K562 (cell line): ENCODE data around the gene MPHOSPH8. TPM values are rescaled to one million over a fixed set of nuclear protein-coding genes. Genes with fewer than 3 reads are reported as not detected.

Experiments
- ATAC-seq: fragments of 200-7000 bp; cut with Tn5 transposase; 3 replicates; pipeline ENCODE4 v1.9.1; 2020; ENCODE audit warnings: moderate library complexity
- BruUV-seq: library from RNA; stranded (reverse); fragments of 400-500 nt; replicated peaks from 2 replicates; lab custom pipeline; 2021; lab: Mats Ljungman, UMichigan
- CTCF ChIA-PET: fragments of 300-600 bp; formaldehyde crosslinking; extraction: SDS; loops from one replicate; lab custom pipeline; 2021; ENCODE audit warnings: low intra/inter-chr PET ratio; lab: Yijun Ruan, JAX
- POLR2A ChIA-PET: fragments of 300-600, 350-650 bp; sonication (Branson Sonifier 250); formaldehyde crosslinking; extraction: SDS; loops from one replicate; lab custom pipeline; 2021; ENCODE audit warnings: antibody characterized with exemption, inconsistent platforms; lab: Yijun Ruan, JAX
- DNase-seq, 4 experiments: peaks; one replicate each; pipeline versions ENCODE4 v3.0.0 to v3.0.0-alpha.2; 2011 to 2018; ENCODE audit warnings: low spot score in 3 of 4, mixed read lengths in 3 of 4; ENCODE audit errors: extremely low read depth in 1 of 4
- FAIRE-seq: peaks from 2 replicates; lab custom pipeline; 2011; peaks lifted over from hg19 to GRCh38; lab: Jason Lieb, UNC
- H2AFZ ChIP-seq: 2 replicates; pipeline ENCODE4 v1.6.0; 2011; ENCODE audit warnings: low read depth, low read length, control low read depth, inconsistent platforms
- H3K27ac ChIP-seq: fragments of 200-600 bp; 3 replicates; pipeline ENCODE4 v1.8.0; 2011; ENCODE audit warnings: low read depth, mild to moderate bottlenecking, control low read depth, inconsistent platforms, low read length, moderate library complexity, mixed read lengths; ENCODE audit errors: extremely low read depth
- H3K27me3 ChIP-seq, 2 experiments: fragments of 300-600 bp in 1 of 2; 2 replicates in 1 of 2; 3 replicates in 1 of 2; pipeline versions ENCODE4 v1.6.0 to v1.8.0; 2011; ENCODE audit warnings: inconsistent platforms in 2 of 2, low read length in 2 of 2, mild to moderate bottlenecking in 1 of 2, mixed read lengths in 1 of 2, moderate library complexity in 1 of 2; ENCODE audit not compliant: control insufficient read depth in 2 of 2, insufficient read depth in 2 of 2
- H3K36me3 ChIP-seq: fragments of 300-600 bp; 3 replicates; pipeline ENCODE4 v1.8.0; 2011; ENCODE audit warnings: mild to moderate bottlenecking, low read length, inconsistent platforms; ENCODE audit not compliant: control insufficient read depth, insufficient read depth
- H3K4me1 ChIP-seq, 2 experiments: fragments of 200-600 bp in 1 of 2; replicated peaks in 1 of 2; 2 replicates in 1 of 2; 3 replicates in 1 of 2; pipeline versions ENCODE4 v1.5.1 to v1.8.0; 2011; ENCODE audit warnings: inconsistent platforms in 2 of 2, low read length in 2 of 2, mild to moderate bottlenecking in 1 of 2, mixed read lengths in 1 of 2, moderate library complexity in 1 of 2; ENCODE audit not compliant: control insufficient read depth in 2 of 2, insufficient read depth in 2 of 2
- H3K4me2 ChIP-seq: 2 replicates; pipeline ENCODE4 v1.6.1; 2011; ENCODE audit warnings: low read length, control low read depth, inconsistent platforms, mixed read lengths; ENCODE audit not compliant: insufficient read depth
- H3K4me3 ChIP-seq: fragments of 200-600 bp; sonication (generic), shearing (Covaris generic); 2 replicates; pipeline ENCODE4 v1.5.1; 2016; ENCODE audit warnings: control low read depth, inconsistent platforms
- H3K79me2 ChIP-seq: fragments of 200-600 bp; 3 replicates; pipeline ENCODE4 v1.8.0; 2011; ENCODE audit warnings: low read length, inconsistent platforms; ENCODE audit not compliant: control insufficient read depth, insufficient read depth
- H3K9ac ChIP-seq, 2 experiments: 2 replicates each; pipeline versions ENCODE4 v1.6.0 to v1.6.1; 2011; ENCODE audit warnings: low read depth in 2 of 2, low read length in 2 of 2, control low read depth in 1 of 2, inconsistent platforms in 1 of 2, mild to moderate bottlenecking in 1 of 2, mixed read lengths in 1 of 2; ENCODE audit not compliant: insufficient read depth in 1 of 2
- H3K9me1 ChIP-seq: one replicate; pipeline ENCODE4 v1.6.0; 2011; ENCODE audit warnings: inconsistent platforms, mild to moderate bottlenecking, low read length, moderate library complexity; ENCODE audit not compliant: control insufficient read depth, insufficient read depth
- H3K9me3 ChIP-seq: replicated peaks from 2 replicates; pipeline ENCODE4 v1.5.1; 2011; ENCODE audit warnings: low read depth, low read length, inconsistent platforms; ENCODE audit not compliant: control insufficient read depth, insufficient read depth
- H4K20me1 ChIP-seq: replicated peaks from 2 replicates; pipeline ENCODE4 v1.6.1; 2011; ENCODE audit warnings: low read length, inconsistent platforms, mixed read lengths; ENCODE audit not compliant: control insufficient read depth, insufficient read depth
- BHLHE40 ChIP-seq: IDR thresholded peaks from 2 replicates; pipeline ENCODE4 v1.6.1; 2011; ENCODE audit warnings: low read length, improper control_type of control experiment
- CTCF ChIP-seq, 3 experiments: IDR thresholded peaks in 2 of 3; conservative IDR thresholded peaks in 1 of 3; 2 replicates each; pipeline ENCODE4 v1.5.1; 2011 to 2012; ENCODE audit warnings: low read length in 3 of 3, mild to moderate bottlenecking in 3 of 3, control low read depth in 2 of 3, improper control_type of control experiment in 1 of 3, inconsistent platforms in 1 of 3, low read depth in 1 of 3, mixed read lengths in 1 of 3, moderate library complexity in 1 of 3; ENCODE audit not compliant: insufficient read depth in 2 of 3
- KDM4B ChIP-seq, 2 experiments: fragments of 450-650 bp in 1 of 2; sonication (generic) in 1 of 2; IDR thresholded peaks; 2 replicates each; pipeline ENCODE4 v1.6.1; 2016 to 2017; ENCODE audit warnings: borderline replicate concordance in 2 of 2, antibody characterized with exemption in 1 of 2, low read depth in 1 of 2, mild to moderate bottlenecking in 1 of 2
- NUFIP1 ChIP-seq: fragments of 450-650 bp; IDR thresholded peaks from 2 replicates; pipeline ENCODE4 v1.6.1; 2018; ENCODE audit not compliant: partially characterized antibody
- RREB1 ChIP-seq: fragments of 250-450 bp; sonication (Bioruptor Pico); IDR thresholded peaks from 2 replicates; pipeline ENCODE4 v1.4.0; 2020
- STAT6 ChIP-seq: sonication (generic); formaldehyde crosslinking; IDR thresholded peaks from 2 replicates; pipeline ENCODE4 v1.8.1; 2023; ENCODE audit warnings: mild to moderate bottlenecking, missing genetic modification reagents
- TGIF2 ChIP-seq: sonication (generic); formaldehyde crosslinking; IDR thresholded peaks from 2 replicates; pipeline ENCODE4 v1.8.1; 2022; ENCODE audit warnings: mild to moderate bottlenecking, missing genetic modification reagents, moderate library complexity
- ZNF184 ChIP-seq: sonication (generic); formaldehyde crosslinking; IDR thresholded peaks from 2 replicates; pipeline ENCODE4 v1.5.0; 2020; ENCODE audit warnings: missing genetic modification reagents
- ZNF764 ChIP-seq: fragments of 250-450 bp; sonication (Bioruptor Pico); IDR thresholded peaks from 2 replicates; pipeline ENCODE4 v1.4.0; 2020; ENCODE audit warnings: low read depth, mild to moderate bottlenecking, moderate library complexity
- in situ Hi-C: fragments of 300-500 bp; cut with MboI; formaldehyde crosslinking; loops from 4 replicates; pipeline ENCODE4 v1.15.0; 2018; ENCODE audit warnings: inconsistent platforms, mixed read lengths
- intact Hi-C: fragments of 100-400 bp; cut with micrococcal nuclease; formaldehyde crosslinking; loops from 2 replicates; pipeline ENCODE4 v1.14.2; 2022
- polyA plus RNA-seq, 8 experiments: library from polyadenylated mRNA; depleted of rRNA in 4 of 8; stranded (reverse) in 5 of 8; unstranded in 3 of 8; fragments of >200 nt; fragmentation: Nextera tagmentation in 2 of 8; fragmentation: Illumina TruSeq in 1 of 8; extraction: Ambion mirVana in 2 of 8; extraction: Trizol in 1 of 8; gene quantifications; 2 replicates each; pipeline versions ENCODE4 v1.2.1 to v1.2.3, GENCODE V29; 2011 to 2014; ENCODE audit warnings: inconsistent platforms in 1 of 8, missing spikeins in 1 of 8
- total RNA-seq, 7 experiments: library from RNA; depleted of rRNA in 6 of 7; stranded (reverse); fragments of >200 nt in 6 of 7; fragmentation: Illumina TruSeq in 2 of 7; extraction: Trizol in 2 of 7; gene quantifications; 2 replicates each; pipeline versions ENCODE4 v1.2.1 to v1.2.3, GENCODE V29; 2011 to 2021; ENCODE audit warnings: low replicate concordance in 1 of 7

MPHOSPH8 gene
- total and polyA plus RNA-seq, 9 of the 15 experiments (the other 6 are each of a cell fraction or from before 2014, with no cell fraction given): 10.3 to 24.8 (median 16.6) TPM

GRCh38 chr13:19685437-19685836 is 52.0 kb downstream of the MPHOSPH8 start:
- Histone ChIP-seq H3K9me1 (no peaks in the 10 kb centered on the region), H3K9ac (no peak overlapping the region), H4K20me1 (no peaks in the 10 kb centered on the region), H2AFZ (no peak overlapping the region), H3K79me2 (no peaks in the 10 kb centered on the region), H3K27me3 (no peaks in the 10 kb centered on the region), H3K27ac (no peak overlapping the region), H3K4me2 (no peak overlapping the region), H3K4me1 (no peaks in the 10 kb centered on the region), H3K4me3 (no peak overlapping the region), H3K9me3 (no peaks in the 10 kb centered on the region), H3K36me3 (peaks cover 3% of the 10 kb centered on the region; the same call in 2 of the 3 replicates)
- TF ChIP-seq STAT6 (CRISPR knock-in tag) (no peak), NUFIP1 (no peak), CTCF (IDR thresholded peaks at IDR 0.05 in 2 of 3, conservative IDR thresholded peaks at IDR 0.05 in 1 of 3; ENCODE audit: insufficient read depth in 2 of 3, low read depth in 1 of 3, low read length in 3 of 3) (no peak), ZNF764 (CRISPR knock-in tag) (no peak), RREB1 (no peak), ZNF184 (no peak), BHLHE40 (no peak), TGIF2 (CRISPR knock-in tag) (no peak), KDM4B (IDR thresholded peaks at IDR 0.05; ENCODE audit: borderline replicate concordance in 2 of 2, low read depth in 1 of 2) (no peak)
- in situ Hi-C loops (no loop called here), intact Hi-C loops (loop anchor here (10.0 kb wide), 1 partner anchor 621 kb away; no protein-coding TSS in a partner anchor)
- no TSS peak for BruUV-seq
- FAIRE-seq (no peak), DNase-seq (no peak), ATAC-seq (no peak)
- ChIA-PET POLR2A (no interaction called here), CTCF (no interaction called here)
